Daoy (cell line): ENCODE data around the gene FAM43A. TPM values are rescaled to one million over a fixed set of nuclear protein-coding genes. Genes with fewer than 3 reads are reported as not detected.

ENCODE experiments used
- total RNA-seq: library from RNA; depleted of rRNA; stranded (reverse); fragments of >200 nt; shearing (Covaris generic); gene quantifications from 2 replicates; pipeline ENCODE4 v1.2.3, GENCODE V29; 2014; rRNA removed

Gene FAM43A
- total RNA-seq, 1 experiment from 2014 or later: 69.2 TPM

Other genes with a start within 250 kb of the FAM43A start
- gene ATP13A3, start 198.9 kb upstream of the FAM43A start, total RNA-seq: 184 and 186 TPM in 2 replicates
- gene TMEM44, start 52.5 kb upstream of the FAM43A start, total RNA-seq: 8.8 and 12.9 TPM in 2 replicates
- gene LSG1, start 13.7 kb upstream of the FAM43A start, total RNA-seq: 78.6 and 99.5 TPM in 2 replicates